Sigmoid colon (tissue), 4 donors: ENCODE results near the gene PIP5KL1.

Experiments used
- CTCF ChIP-seq, 4 experiments: fragments of 450-650 bp in 3 of 4; fragments of 200-600 bp in 1 of 4; IDR thresholded peaks; one replicate each; pipeline ENCODE4 v1.5.1; 2016 to 2019; ENCODE audit warnings: antibody characterized with exemption in 4 of 4, mild to moderate bottlenecking in 3 of 4, moderate library complexity in 2 of 4
- POLR2A ChIP-seq, 2 donors: fragments of 450-650 bp; IDR thresholded peaks; one replicate each; pipeline ENCODE4 v1.6.1; 2016; ENCODE audit warnings: antibody characterized with exemption in 2 of 2, mild to moderate bottlenecking in 2 of 2, moderate library complexity in 2 of 2
- POLR2AphosphoS5 ChIP-seq, 4 donors: sonication (generic); formaldehyde crosslinking; IDR thresholded peaks; one replicate each; pipeline ENCODE4 v1.6.1; 2017; ENCODE audit warnings: antibody characterized with exemption in 4 of 4

- TF ChIP-seq POLR2A (IDR thresholded peaks at IDR 0.05) (no peak), CTCF (IDR thresholded peaks at IDR 0.05) (no peak), POLR2AphosphoS5 (IDR thresholded peaks at IDR 0.05) (no peak)
Observed at GRCh38 chr9:127909839-127910273, 20.7 kb downstream of the PIP5KL1 start.
